Measurements from ENCODE around the gene PHACTR3.

The PHACTR3 gene

GRCh38 chr20:59568509-59569024 is 35.8 kb upstream of the PHACTR3 start:
- H3K4me1 Mint-ChIP-seq, result peaks cover 6% of the 10 kb centered on the region
- no peak overlapping the region for H3K27ac Mint-ChIP-seq
- no peak overlapping the region for H3K4me3 Mint-ChIP-seq
- no peak for ATAC-seq
- H3K27me3 Mint-ChIP-seq, result peaks cover 38% of the 10 kb centered on the region
- H3K36me3 Mint-ChIP-seq, result no peaks in the 10 kb centered on the region
- peaks cover 3% of the 10 kb centered on the region for H3K9me3 Mint-ChIP-seq

- Mint-ChIP-seq H3K27me3 (peaks cover 38% of the 10 kb centered on the region), H3K27ac (no peak overlapping the region), H3K36me3 (no peaks in the 10 kb centered on the region), H3K9me3 (peaks cover 3% of the 10 kb centered on the region), H3K4me3 (no peak overlapping the region), H3K4me1 (peaks cover 6% of the 10 kb centered on the region)
- no peak for ATAC-seq
Measured at GRCh38 chr20:59569305-59569704, 35.0 kb upstream of the PHACTR3 start.

GRCh38 chr20:59571151-59571550 is 33.2 kb upstream of the PHACTR3 start:
- ATAC-seq, result no peak
- Mint-ChIP-seq H3K27ac (no peak overlapping the region), H3K4me1 (peaks cover 6% of the 10 kb centered on the region), H3K27me3 (peaks cover 52% of the 10 kb centered on the region), H3K9me3 (peaks cover 3% of the 10 kb centered on the region), H3K36me3 (no peaks in the 10 kb centered on the region), H3K4me3 (no peak overlapping the region)

GRCh38 chr20:59571551-59572314 is 32.6 kb upstream of the PHACTR3 start:
- Mint-ChIP-seq H3K27ac (no peak overlapping the region), H3K36me3 (no peaks in the 10 kb centered on the region), H3K4me1 (peaks cover 6% of the 10 kb centered on the region), H3K9me3 (peaks cover 3% of the 10 kb centered on the region), H3K27me3 (peaks cover 57% of the 10 kb centered on the region), H3K4me3 (peak overlapping the region; percentile 53)
- peak; percentile 42 for ATAC-seq

GRCh38 chr20:59572515-59572914 is 31.8 kb upstream of the PHACTR3 start:
- Mint-ChIP-seq H3K4me3 (no peak overlapping the region), H3K27me3 (peaks cover 56% of the 10 kb centered on the region), H3K27ac (no peak overlapping the region), H3K9me3 (peaks cover 3% of the 10 kb centered on the region), H3K4me1 (peaks cover 6% of the 10 kb centered on the region), H3K36me3 (no peaks in the 10 kb centered on the region)
- ATAC-seq, result no peak

- Mint-ChIP-seq H3K4me1 (peaks cover 6% of the 10 kb centered on the region), H3K36me3 (no peaks in the 10 kb centered on the region), H3K27me3 (peaks cover 60% of the 10 kb centered on the region), H3K9me3 (no peaks in the 10 kb centered on the region), H3K4me3 (no peak overlapping the region), H3K27ac (no peak overlapping the region)
- ATAC-seq, result no peak
Measured at GRCh38 chr20:59573837-59574236, 30.5 kb upstream of the PHACTR3 start.

- H3K36me3 Mint-ChIP-seq, result no peaks in the 10 kb centered on the region
- H3K4me3 Mint-ChIP-seq, result no peak overlapping the region
- H3K27ac Mint-ChIP-seq, result no peak overlapping the region
- H3K9me3 Mint-ChIP-seq, result no peaks in the 10 kb centered on the region
- ATAC-seq, result no peak
- peaks cover 60% of the 10 kb centered on the region for H3K27me3 Mint-ChIP-seq
- peaks cover 6% of the 10 kb centered on the region for H3K4me1 Mint-ChIP-seq
Measured at GRCh38 chr20:59574308-59574707, 30.0 kb upstream of the PHACTR3 start.

- H3K4me1 Mint-ChIP-seq, result peaks cover 6% of the 10 kb centered on the region
- peaks cover 65% of the 10 kb centered on the region for H3K27me3 Mint-ChIP-seq
- H3K36me3 Mint-ChIP-seq, result no peaks in the 10 kb centered on the region
- ATAC-seq, result no peak
- no peak overlapping the region for H3K27ac Mint-ChIP-seq
- no peaks in the 10 kb centered on the region for H3K9me3 Mint-ChIP-seq
- no peak overlapping the region for H3K4me3 Mint-ChIP-seq
Measured at GRCh38 chr20:59575216-59575615, 29.1 kb upstream of the PHACTR3 start.

GRCh38 chr20:59575653-59576052 is 28.7 kb upstream of the PHACTR3 start:
- H3K27me3 Mint-ChIP-seq, result peaks cover 65% of the 10 kb centered on the region
- ATAC-seq, result no peak
- H3K9me3 Mint-ChIP-seq, result no peaks in the 10 kb centered on the region
- H3K27ac Mint-ChIP-seq, result no peak overlapping the region
- H3K36me3 Mint-ChIP-seq, result no peaks in the 10 kb centered on the region
- no peak overlapping the region for H3K4me3 Mint-ChIP-seq
- H3K4me1 Mint-ChIP-seq, result peaks cover 6% of the 10 kb centered on the region

- Mint-ChIP-seq H3K36me3 (no peaks in the 10 kb centered on the region), H3K4me3 (no peak overlapping the region), H3K27me3 (peaks cover 59% of the 10 kb centered on the region), H3K4me1 (peaks cover 6% of the 10 kb centered on the region), H3K9me3 (no peaks in the 10 kb centered on the region), H3K27ac (no peak overlapping the region)
- ATAC-seq, result no peak
Measured at GRCh38 chr20:59576216-59576953, 28.0 kb upstream of the PHACTR3 start.

- no peaks in the 10 kb centered on the region for H3K36me3 Mint-ChIP-seq
- H3K9me3 Mint-ChIP-seq, result no peaks in the 10 kb centered on the region
- H3K4me1 Mint-ChIP-seq, result peaks cover under 1% of the 10 kb centered on the region
- no peak overlapping the region for H3K27ac Mint-ChIP-seq
- no peak overlapping the region for H3K4me3 Mint-ChIP-seq
- no peak for ATAC-seq
- peaks cover 50% of the 10 kb centered on the region for H3K27me3 Mint-ChIP-seq
Measured at GRCh38 chr20:59577037-59577808, 27.1 kb upstream of the PHACTR3 start.

GRCh38 chr20:59577809-59578435 is 26.4 kb upstream of the PHACTR3 start:
- no peak overlapping the region for H3K27ac Mint-ChIP-seq
- H3K4me1 Mint-ChIP-seq, result no peaks in the 10 kb centered on the region
- no peak overlapping the region for H3K4me3 Mint-ChIP-seq
- H3K9me3 Mint-ChIP-seq, result no peaks in the 10 kb centered on the region
- peaks cover 48% of the 10 kb centered on the region for H3K27me3 Mint-ChIP-seq
- no peak for ATAC-seq
- H3K36me3 Mint-ChIP-seq, result no peaks in the 10 kb centered on the region

- Mint-ChIP-seq H3K4me3 (no peak overlapping the region), H3K4me1 (no peaks in the 10 kb centered on the region), H3K27ac (no peak overlapping the region), H3K27me3 (peaks cover 48% of the 10 kb centered on the region), H3K36me3 (no peaks in the 10 kb centered on the region), H3K9me3 (no peaks in the 10 kb centered on the region)
- no peak for ATAC-seq
Measured at GRCh38 chr20:59578436-59579403, 25.6 kb upstream of the PHACTR3 start.
